Tibial nerve (tissue), 3 donors: ENCODE measurements around the gene LY6G5B.

Source experiments
- POLR2A ChIP-seq, 2 donors: fragments of 450-650 bp; IDR thresholded peaks; one replicate each; pipeline ENCODE4 v1.6.1; 2017; ENCODE audit warnings: antibody characterized with exemption in 2 of 2, mild to moderate bottlenecking in 2 of 2, moderate library complexity in 2 of 2
- TF ChIP-seq, protein P1 (sequence below), 5 experiments: fragments of 200-600 bp in 3 of 5; fragments of 450-650 bp in 2 of 5; sonication (generic) in 3 of 5; IDR thresholded peaks; one replicate each; pipeline ENCODE4 v1.5.1; 2016 to 2019; ENCODE audit warnings: antibody characterized with exemption in 5 of 5, mild to moderate bottlenecking in 3 of 5, moderate library complexity in 2 of 5

DNA sequence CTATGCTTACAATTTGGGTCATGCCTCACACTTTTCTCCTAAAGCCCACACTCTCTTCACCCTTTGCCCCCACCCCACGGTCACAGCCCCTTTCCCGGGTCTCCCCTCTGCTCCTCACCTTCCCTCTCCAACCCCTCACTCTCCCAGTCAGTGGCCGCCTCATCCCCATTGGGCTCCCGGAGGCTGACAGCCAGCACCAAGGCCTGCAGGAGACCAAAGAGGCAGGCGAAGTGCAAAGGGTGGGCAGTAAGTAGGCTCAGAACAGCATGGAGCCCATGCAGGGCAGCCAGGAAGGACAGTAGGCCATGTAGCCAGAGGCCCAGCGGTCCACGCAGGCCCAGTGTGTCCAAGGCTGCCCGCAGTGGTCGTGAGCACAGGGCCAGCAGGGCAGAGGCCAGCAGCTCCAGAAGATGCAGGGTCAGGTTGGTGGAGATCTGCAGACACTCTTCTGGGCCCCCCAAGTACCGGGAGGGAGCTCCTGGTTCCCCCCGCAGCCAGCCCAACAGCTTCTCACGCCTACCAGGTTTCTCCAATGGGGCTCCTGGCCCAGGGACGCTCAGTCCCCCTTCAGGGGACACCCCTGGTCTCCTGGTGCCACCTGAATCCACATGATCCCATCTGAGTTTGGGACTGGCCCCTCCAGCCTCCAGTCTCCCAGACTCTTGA lies 10.7 kb upstream of the LY6G5B start:
- TF ChIP-seq POLR2A (IDR thresholded peaks at IDR 0.05), result no peak
- TF ChIP-seq, protein P1, sequence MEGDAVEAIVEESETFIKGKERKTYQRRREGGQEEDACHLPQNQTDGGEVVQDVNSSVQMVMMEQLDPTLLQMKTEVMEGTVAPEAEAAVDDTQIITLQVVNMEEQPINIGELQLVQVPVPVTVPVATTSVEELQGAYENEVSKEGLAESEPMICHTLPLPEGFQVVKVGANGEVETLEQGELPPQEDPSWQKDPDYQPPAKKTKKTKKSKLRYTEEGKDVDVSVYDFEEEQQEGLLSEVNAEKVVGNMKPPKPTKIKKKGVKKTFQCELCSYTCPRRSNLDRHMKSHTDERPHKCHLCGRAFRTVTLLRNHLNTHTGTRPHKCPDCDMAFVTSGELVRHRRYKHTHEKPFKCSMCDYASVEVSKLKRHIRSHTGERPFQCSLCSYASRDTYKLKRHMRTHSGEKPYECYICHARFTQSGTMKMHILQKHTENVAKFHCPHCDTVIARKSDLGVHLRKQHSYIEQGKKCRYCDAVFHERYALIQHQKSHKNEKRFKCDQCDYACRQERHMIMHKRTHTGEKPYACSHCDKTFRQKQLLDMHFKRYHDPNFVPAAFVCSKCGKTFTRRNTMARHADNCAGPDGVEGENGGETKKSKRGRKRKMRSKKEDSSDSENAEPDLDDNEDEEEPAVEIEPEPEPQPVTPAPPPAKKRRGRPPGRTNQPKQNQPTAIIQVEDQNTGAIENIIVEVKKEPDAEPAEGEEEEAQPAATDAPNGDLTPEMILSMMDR (IDR thresholded peaks at IDR 0.05), result no peak
